Activated CD4-positive, CD25-positive, alpha-beta regulatory T cell treated with anti-CD3 and anti-CD28 coated beads, Interleukin-2, amount 50 U/mL, for 24 hours (primary cell): Measurements from ENCODE around the gene GOLM1.

Experiments
- ATAC-seq, 2 donors: fragments of 150-1000 bp; cut with Tn5 transposase; one replicate each; pipeline ENCODE4 v1.10.0; 2021; ENCODE audit warnings: mild to moderate bottlenecking in 1 of 2, moderate library complexity in 1 of 2

Gene GOLM1

GRCh38 chr9:86045654-86046053 lies 53.7 kb downstream of the GOLM1 start:
- no peak for ATAC-seq

GRCh38 chr9:86043999-86044398 lies 55.4 kb downstream of the GOLM1 start:
- no peak for ATAC-seq

- no peak for ATAC-seq
Measured at GRCh38 chr9:86043586-86043985, 55.8 kb downstream of the GOLM1 start.

GRCh38 chr9:86042199-86042978 lies 57.0 kb downstream of the GOLM1 start:
- ATAC-seq: no peak

- ATAC-seq: no peak
Measured at GRCh38 chr9:86041311-86041741, 58.0 kb downstream of the GOLM1 start.

GRCh38 chr9:86040861-86041155 lies 58.5 kb downstream of the GOLM1 start:
- no peak for ATAC-seq

GRCh38 chr9:86039991-86040860 lies 59.1 kb downstream of the GOLM1 start:
- ATAC-seq: no peak

GRCh38 chr9:86036555-86036954 lies 62.8 kb downstream of the GOLM1 start:
- no peak for ATAC-seq

- ATAC-seq: no peak
Measured at GRCh38 chr9:86035827-86036440, 63.4 kb downstream of the GOLM1 start.

GRCh38 chr9:86034863-86035734 lies 64.3 kb downstream of the GOLM1 start:
- no peak for ATAC-seq

- no peak for ATAC-seq
Measured at GRCh38 chr9:86027767-86028166, 71.6 kb downstream of the GOLM1 start.

- no peak for ATAC-seq
Measured at GRCh38 chr9:86022687-86023266, 76.6 kb downstream of the GOLM1 start.

GRCh38 chr9:86021166-86021565 lies 78.2 kb downstream of the GOLM1 start:
- no peak for ATAC-seq

GRCh38 chr9:86020731-86021130 lies 78.6 kb downstream of the GOLM1 start:
- ATAC-seq: no peak

GRCh38 chr9:86009133-86009532 lies 90.2 kb downstream of the GOLM1 start:
- ATAC-seq: no peak

GRCh38 chr9:86005253-86005775 lies 94.0 kb downstream of the GOLM1 start:
- no peak for ATAC-seq

GRCh38 chr9:85995599-85995998 lies 103.8 kb downstream of the GOLM1 start:
- no peak for ATAC-seq

- ATAC-seq: no peak
Measured at GRCh38 chr9:85995097-85995496, 104.3 kb downstream of the GOLM1 start.

- ATAC-seq: no peak
Measured at GRCh38 chr9:85994191-85994590, 105.2 kb downstream of the GOLM1 start.

GRCh38 chr9:85987236-85987635 lies 112.1 kb downstream of the GOLM1 start:
- ATAC-seq: no peak

- no peak for ATAC-seq
Measured at GRCh38 chr9:85984457-85984856, 114.9 kb downstream of the GOLM1 start.

GRCh38 chr9:85981369-85981768 lies 118.0 kb downstream of the GOLM1 start:
- no peak for ATAC-seq
